Activated B cell treated with CpG ODN at 0.5 μM for 24 hours (primary cell): ENCODE results near the gene ANO10. TPM values are rescaled to one million over a fixed set of nuclear protein-coding genes. Genes with fewer than 3 reads are reported as not detected.

Experiments used
- ATAC-seq: fragments of 200-7000 bp; cut with Tn5 transposase; one replicate; pipeline ENCODE4 v1.10.0; 2021; ENCODE audit warnings: low read depth, mild to moderate bottlenecking, moderate library complexity
- CTCF ChIA-PET: fragments of 350-600 bp; sonication (Branson Sonifier 250); formaldehyde crosslinking; loops from one replicate; lab custom pipeline; 2021; ENCODE audit warnings: antibody characterized with exemption; lab: Charles Lee
- POLR2A ChIA-PET: fragments of 350-600 bp; sonication (Branson Sonifier 250); formaldehyde crosslinking; loops from one replicate; lab custom pipeline; 2021; ENCODE audit warnings: antibody characterized with exemption; lab: Charles Lee
- DNase-seq: peaks from one replicate; pipeline ENCODE4 v3.0.0; 2022
- H3K27ac Mint-ChIP-seq: one replicate; pipeline ENCODE4 v1.8.0; 2020; ENCODE audit warnings: mixed read lengths
- H3K27me3 Mint-ChIP-seq: one replicate; pipeline ENCODE4 v1.8.0; 2021; ENCODE audit warnings: mixed read lengths
- H3K36me3 Mint-ChIP-seq: one replicate; pipeline ENCODE4 v1.8.0; 2021; ENCODE audit warnings: low read depth, mixed read lengths
- H3K4me1 Mint-ChIP-seq: one replicate; pipeline ENCODE4 v1.8.0; 2021; ENCODE audit warnings: mixed read lengths
- H3K4me3 Mint-ChIP-seq: one replicate; pipeline ENCODE4 v1.8.0; 2020; ENCODE audit warnings: mild to moderate bottlenecking, mixed read lengths
- H3K9me3 Mint-ChIP-seq: one replicate; pipeline ENCODE4 v1.8.0; 2020; ENCODE audit warnings: mixed read lengths
- intact Hi-C: fragments of 100-400 bp; cut with micrococcal nuclease; formaldehyde crosslinking; loops from one replicate; pipeline ENCODE4 v1.15.1; 2024
- total RNA-seq: library from RNA; stranded (reverse); gene quantifications from 2 replicates; pipeline ENCODE4 v1.2.3, GENCODE V29; 2022
- TF ChIP-seq, protein P1 (sequence below): fragments of 200-600 bp; IDR thresholded peaks from one replicate; pipeline ENCODE4 v1.8.0; 2022; ENCODE audit warnings: antibody characterized with exemption, mild to moderate bottlenecking

The ANO10 gene
- total RNA-seq, 1 donor from 2014 or later, result 6.4 TPM

DNA sequence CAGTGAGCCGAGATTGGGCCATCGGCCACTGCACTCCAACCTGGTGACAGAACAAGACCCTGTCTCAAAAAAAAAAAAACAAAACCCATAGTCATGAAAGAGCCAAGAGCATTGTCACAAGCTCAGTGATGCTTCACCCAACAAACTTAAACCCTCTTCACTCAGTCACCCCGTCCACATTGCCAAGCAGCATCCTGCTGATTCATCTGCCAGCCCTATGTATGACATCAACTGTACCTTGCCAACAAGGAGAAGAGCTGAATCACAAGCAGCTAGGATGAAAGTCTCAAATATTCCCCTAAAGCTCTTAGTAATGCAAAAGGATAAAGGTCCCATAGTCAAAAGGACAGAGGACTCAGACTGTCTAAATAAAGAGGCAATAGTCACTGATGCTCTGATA is 90.0 kb downstream of the ANO10 start:
- intact Hi-C loops, result no loop called here
- ChIA-PET CTCF (no interaction called here), POLR2A (no interaction called here)
- no peak overlapping the region for H3K27ac Mint-ChIP-seq
- no peak overlapping the region for H3K4me3 Mint-ChIP-seq
- peaks cover 4% of the 10 kb centered on the region for H3K9me3 Mint-ChIP-seq
- H3K36me3 Mint-ChIP-seq, result no peaks in the 10 kb centered on the region
- H3K4me1 Mint-ChIP-seq, result no peaks in the 10 kb centered on the region
- no peaks in the 10 kb centered on the region for H3K27me3 Mint-ChIP-seq
- no peak for ATAC-seq
- no peak for DNase-seq
- TF ChIP-seq, protein P1, sequence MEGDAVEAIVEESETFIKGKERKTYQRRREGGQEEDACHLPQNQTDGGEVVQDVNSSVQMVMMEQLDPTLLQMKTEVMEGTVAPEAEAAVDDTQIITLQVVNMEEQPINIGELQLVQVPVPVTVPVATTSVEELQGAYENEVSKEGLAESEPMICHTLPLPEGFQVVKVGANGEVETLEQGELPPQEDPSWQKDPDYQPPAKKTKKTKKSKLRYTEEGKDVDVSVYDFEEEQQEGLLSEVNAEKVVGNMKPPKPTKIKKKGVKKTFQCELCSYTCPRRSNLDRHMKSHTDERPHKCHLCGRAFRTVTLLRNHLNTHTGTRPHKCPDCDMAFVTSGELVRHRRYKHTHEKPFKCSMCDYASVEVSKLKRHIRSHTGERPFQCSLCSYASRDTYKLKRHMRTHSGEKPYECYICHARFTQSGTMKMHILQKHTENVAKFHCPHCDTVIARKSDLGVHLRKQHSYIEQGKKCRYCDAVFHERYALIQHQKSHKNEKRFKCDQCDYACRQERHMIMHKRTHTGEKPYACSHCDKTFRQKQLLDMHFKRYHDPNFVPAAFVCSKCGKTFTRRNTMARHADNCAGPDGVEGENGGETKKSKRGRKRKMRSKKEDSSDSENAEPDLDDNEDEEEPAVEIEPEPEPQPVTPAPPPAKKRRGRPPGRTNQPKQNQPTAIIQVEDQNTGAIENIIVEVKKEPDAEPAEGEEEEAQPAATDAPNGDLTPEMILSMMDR, result no peak

DNA sequence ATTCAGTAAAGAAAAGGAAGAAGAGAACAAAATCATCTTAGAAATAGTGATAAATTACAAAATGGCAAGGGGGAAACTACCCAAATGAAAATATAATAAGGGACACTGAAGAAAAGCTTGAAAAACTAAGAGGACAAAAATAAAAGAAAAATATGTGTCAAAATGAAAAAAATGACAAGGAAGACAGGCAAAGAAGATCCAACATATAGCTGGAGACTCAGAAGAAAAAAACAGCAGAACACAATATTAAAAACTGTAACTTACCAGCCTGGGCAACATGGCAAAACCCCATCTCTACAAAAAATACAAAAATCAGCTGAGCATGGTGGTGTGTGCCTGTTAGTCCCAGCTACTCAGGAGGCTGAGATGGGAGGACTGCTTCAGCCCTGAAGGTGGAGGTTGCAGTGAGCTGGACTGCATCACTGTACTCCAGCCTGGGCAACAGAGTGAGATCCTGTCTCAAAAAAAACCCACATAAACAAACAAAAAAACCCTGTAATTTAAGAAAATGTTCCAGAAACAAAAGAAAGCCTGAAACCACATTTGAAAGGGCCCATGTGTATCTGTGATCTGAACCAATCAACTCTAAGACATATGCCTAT is 93.2 kb downstream of the ANO10 start:
- Mint-ChIP-seq H3K4me3 (no peak overlapping the region), H3K27me3 (no peaks in the 10 kb centered on the region), H3K4me1 (no peaks in the 10 kb centered on the region), H3K27ac (no peak overlapping the region), H3K9me3 (peaks cover 4% of the 10 kb centered on the region), H3K36me3 (no peaks in the 10 kb centered on the region)
- ChIA-PET POLR2A (no interaction called here), CTCF (no interaction called here)
- TF ChIP-seq, protein P1, result no peak
- no peak for ATAC-seq
- intact Hi-C loops, result no loop called here
- no peak for DNase-seq

DNA sequence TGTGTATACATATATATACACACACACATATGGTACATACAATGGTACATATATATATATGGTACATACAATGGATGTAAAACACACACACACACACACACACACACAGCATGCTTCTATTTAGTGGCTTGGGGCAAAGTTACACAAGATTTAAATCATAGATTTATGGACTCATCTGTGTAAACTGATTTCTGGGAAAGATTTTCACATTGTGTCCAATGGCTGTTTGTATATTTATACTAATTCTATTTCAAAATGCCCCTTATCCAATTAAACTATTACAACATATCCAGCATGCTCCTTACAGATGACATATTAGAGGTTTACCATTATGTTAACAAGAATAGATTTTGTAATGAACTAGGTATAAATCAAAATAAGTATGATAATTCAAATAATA is 94.9 kb downstream of the ANO10 start:
- H3K36me3 Mint-ChIP-seq, result no peaks in the 10 kb centered on the region
- no peak for DNase-seq
- no peaks in the 10 kb centered on the region for H3K4me1 Mint-ChIP-seq
- ATAC-seq, result no peak
- H3K9me3 Mint-ChIP-seq, result peaks cover 4% of the 10 kb centered on the region
- CTCF ChIA-PET, result no interaction called here
- H3K27ac Mint-ChIP-seq, result no peak overlapping the region
- intact Hi-C loops, result no loop called here
- TF ChIP-seq, protein P1, result no peak
- no peaks in the 10 kb centered on the region for H3K27me3 Mint-ChIP-seq
- no peak overlapping the region for H3K4me3 Mint-ChIP-seq
- POLR2A ChIA-PET, result no interaction called here

DNA sequence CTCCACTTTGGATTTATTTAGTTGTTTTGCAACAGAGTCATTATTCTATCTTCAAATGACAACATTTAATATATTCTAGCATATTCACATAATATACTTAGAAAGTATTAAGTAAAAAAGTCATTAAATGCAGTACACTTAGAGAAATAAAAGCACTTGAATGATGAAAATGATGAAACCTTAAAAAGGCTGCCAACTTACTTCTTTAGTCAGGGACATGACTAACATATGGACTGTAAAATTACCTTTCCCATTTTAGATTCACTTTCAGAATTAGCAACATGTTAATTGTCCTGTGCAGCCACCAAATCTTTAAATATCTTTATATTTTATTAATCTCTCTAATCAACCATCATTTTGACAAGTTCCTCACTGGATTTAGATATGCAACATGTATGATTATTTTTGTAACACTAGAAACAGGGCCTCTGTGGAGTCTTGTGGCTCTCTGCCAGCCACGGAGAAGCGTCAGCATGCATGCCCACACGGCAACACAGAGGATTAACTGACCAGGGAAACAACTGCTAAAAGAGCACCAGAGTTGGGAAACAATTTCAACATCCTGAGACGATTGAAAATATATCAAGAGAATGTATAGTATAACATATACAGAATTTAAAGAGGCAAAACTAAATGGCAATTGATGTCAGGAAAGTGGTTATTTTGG is 95.7 kb downstream of the ANO10 start:
- ChIA-PET POLR2A (no interaction called here), CTCF (no interaction called here)
- intact Hi-C loops, result no loop called here
- H3K4me3 Mint-ChIP-seq, result no peak overlapping the region
- H3K9me3 Mint-ChIP-seq, result peaks cover 4% of the 10 kb centered on the region
- H3K4me1 Mint-ChIP-seq, result no peaks in the 10 kb centered on the region
- H3K36me3 Mint-ChIP-seq, result no peaks in the 10 kb centered on the region
- DNase-seq, result no peak
- no peak overlapping the region for H3K27ac Mint-ChIP-seq
- no peaks in the 10 kb centered on the region for H3K27me3 Mint-ChIP-seq
- no peak for ATAC-seq
- TF ChIP-seq, protein P1, result no peak

DNA sequence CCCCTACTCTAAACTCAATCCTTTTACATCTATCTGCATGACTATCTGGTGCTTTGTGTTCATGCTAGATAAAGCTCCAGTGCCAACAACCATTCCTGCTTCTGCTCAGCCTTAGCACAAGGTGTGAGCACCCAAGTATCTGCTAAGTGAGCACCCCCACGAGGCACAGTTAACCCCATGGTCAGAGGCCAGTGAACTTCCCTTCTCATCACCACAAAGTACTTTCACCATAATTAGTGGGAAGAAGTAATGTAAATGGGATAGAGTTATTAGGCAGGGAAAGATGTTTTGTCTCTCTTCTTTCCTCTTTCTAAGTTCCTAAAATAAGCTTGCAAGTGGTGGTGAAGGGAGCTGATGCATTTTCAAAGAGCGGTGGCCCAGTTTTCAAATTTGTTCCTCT is 96.4 kb downstream of the ANO10 start:
- DNase-seq, result no peak
- H3K9me3 Mint-ChIP-seq, result peaks cover 4% of the 10 kb centered on the region
- no peak overlapping the region for H3K27ac Mint-ChIP-seq
- TF ChIP-seq, protein P1, result no peak
- intact Hi-C loops, result no loop called here
- H3K27me3 Mint-ChIP-seq, result no peaks in the 10 kb centered on the region
- no peak overlapping the region for H3K4me3 Mint-ChIP-seq
- ChIA-PET CTCF (no interaction called here), POLR2A (no interaction called here)
- H3K36me3 Mint-ChIP-seq, result no peaks in the 10 kb centered on the region
- no peak for ATAC-seq
- H3K4me1 Mint-ChIP-seq, result no peaks in the 10 kb centered on the region
